HG02884 (cell line): ENCODE measurements around the gene FIGLA.
A peak's percentile ranks its signal among the peaks of the same experiment; 100 is the strongest.

Experiments
- ATAC-seq: cut with Tn5 transposase; IDR thresholded peaks from one replicate; pipeline ENCODE4 v1.9.1; 2021; ENCODE audit warnings: mild to moderate bottlenecking, moderate library complexity; ENCODE audit not compliant: unreplicated experiment

Gene FIGLA

GRCh38 chr2:70776266-70776665, 14.2 kb downstream of the FIGLA start:
- ATAC-seq: no peak

GRCh38 chr2:70775141-70775540, 15.3 kb downstream of the FIGLA start:
- no peak for ATAC-seq

GRCh38 chr2:70772486-70773155, 17.8 kb downstream of the FIGLA start:
- ATAC-seq: no peak

- peak; percentile 68 for ATAC-seq
Measured at GRCh38 chr2:70771446-70771845, 19.0 kb downstream of the FIGLA start.

GRCh38 chr2:70769450-70769849, 21.0 kb downstream of the FIGLA start:
- no peak for ATAC-seq

- no peak for ATAC-seq
Measured at GRCh38 chr2:70768590-70769085, 21.8 kb downstream of the FIGLA start.

GRCh38 chr2:70767699-70768589, 22.5 kb downstream of the FIGLA start, which contains the start of gene ADD2:
TSS of gene ADD2 (minus strand) at chr2:70768200. CDS start at chr2:70706408, 61,792 bp downstream.
- no peak for ATAC-seq

GRCh38 chr2:70767079-70767698, 23.3 kb downstream of the FIGLA start:
- ATAC-seq: no peak

GRCh38 chr2:70766357-70767078, 23.9 kb downstream of the FIGLA start:
- no peak for ATAC-seq

GRCh38 chr2:70765507-70765906, 24.9 kb downstream of the FIGLA start:
- no peak for ATAC-seq

GRCh38 chr2:70759446-70759845, 31.0 kb downstream of the FIGLA start:
- no peak for ATAC-seq

GRCh38 chr2:70757966-70758365, 32.5 kb downstream of the FIGLA start:
- ATAC-seq: no peak

- ATAC-seq: no peak
Measured at GRCh38 chr2:70757360-70757759, 33.1 kb downstream of the FIGLA start.

- ATAC-seq: no peak
Measured at GRCh38 chr2:70756128-70756527, 34.3 kb downstream of the FIGLA start.

GRCh38 chr2:70753902-70754301, 36.5 kb downstream of the FIGLA start:
- ATAC-seq: no peak

GRCh38 chr2:70753031-70753430, 37.4 kb downstream of the FIGLA start:
- ATAC-seq: no peak

GRCh38 chr2:70752396-70752795, 38.0 kb downstream of the FIGLA start:
- no peak for ATAC-seq

GRCh38 chr2:70751881-70752280, 38.6 kb downstream of the FIGLA start:
- no peak for ATAC-seq

GRCh38 chr2:70750320-70750719, 40.1 kb downstream of the FIGLA start:
- no peak for ATAC-seq

- ATAC-seq: no peak
Measured at GRCh38 chr2:70748002-70748784, 42.2 kb downstream of the FIGLA start.
